Right lobe of liver (tissue), 6 donors: ENCODE measurements around the gene PIGW. TPM values are rescaled to one million over a fixed set of nuclear protein-coding genes. Genes with fewer than 3 reads are reported as not detected.

ENCODE experiments used
- ATAC-seq, 4 donors: fragments of 200-7000 bp; cut with Tn5 transposase; one replicate each; pipeline ENCODE4 v1.9.1; 2020; ENCODE audit warnings: mild to moderate bottlenecking in 4 of 4, moderate library complexity in 4 of 4
- DNase-seq, 3 donors: peaks; one replicate each; pipeline ENCODE4 v3.0.0-alpha.2; 2020
- H3K27ac ChIP-seq, 3 donors: fragments of 200-600 bp; one replicate each; pipeline ENCODE4 v1.8.0; 2022
- H3K27me3 ChIP-seq, 2 donors: fragments of 200-600 bp; one replicate each; pipeline ENCODE4 v1.8.0; 2022
- H3K36me3 ChIP-seq, 4 donors: fragments of 200-600 bp; sonication (generic) in 1 of 4; one replicate each; pipeline versions ENCODE4 v1.5.1 to v1.8.0; 2017 to 2022; ENCODE audit warnings: control low read depth in 1 of 4
- H3K4me1 ChIP-seq, 4 donors: fragments of 200-600 bp; sonication (generic) in 1 of 4; one replicate each; pipeline versions ENCODE4 v1.5.1 to v1.8.0; 2017 to 2022; ENCODE audit warnings: control low read depth in 1 of 4
- H3K4me3 ChIP-seq, 3 donors: fragments of 200-600 bp; one replicate each; pipeline ENCODE4 v1.8.0; 2022
- H3K9me3 ChIP-seq, 4 donors: fragments of 200-600 bp; sonication (generic) in 1 of 4; one replicate each; pipeline versions ENCODE4 v1.5.1 to v1.8.0; 2017 to 2022; ENCODE audit warnings: control low read depth in 1 of 4
- CTCF ChIP-seq, 4 donors: fragments of 200-600 bp in 3 of 4; fragments of 450-650 bp in 1 of 4; IDR thresholded peaks; one replicate each; pipeline versions ENCODE4 v1.5.1 to v1.8.0; 2016 to 2022; ENCODE audit warnings: antibody characterized with exemption in 4 of 4, mild to moderate bottlenecking in 2 of 4
- POLR2A ChIP-seq: fragments of 450-650 bp; IDR thresholded peaks from one replicate; pipeline ENCODE4 v1.6.1; 2017; ENCODE audit warnings: antibody characterized with exemption, mild to moderate bottlenecking
- WGBS: methylation state at CpG from one replicate; pipeline ENCODE4 v1.1.6; 2018; ENCODE audit warnings: low coverage, low lambda C conversion rate; ENCODE audit not compliant: insufficient coverage; ENCODE audit errors: missing lambda C conversion rate; 5-methylcytosine and 5-hydroxymethylcytosine counted together
- intact Hi-C, 2 donors: fragments of 100-400 bp; cut with DNase I; formaldehyde crosslinking; loops; one replicate each; pipeline versions ENCODE4 v1.11.2 to v1.14.1; 2022
- total RNA-seq, 6 experiments: library from RNA; depleted of rRNA in 2 of 6; stranded (reverse); fragments of >200 nt in 2 of 6; fragmentation: NEBNext Ultra II Directional in 3 of 6; extraction: Animal tissue kit (Norgen Biotek cat#: 25700) in 3 of 6; gene quantifications; one replicate each; pipeline versions ENCODE4 v1.1.0 to v1.2.4, GENCODE V29; 2016 to 2023
- donor health status: DM: no; HTN: yes; CAD: no.
- donor health status: DM: no; HTN: no; CAD: no.
- donor health status: DM: no; HTN: no; CAD: no.
- donor health status: DM: no; HTN: yes; CAD: no.
- donor health status: DM: no; HTN: yes; CAD: no.

PIGW gene
- total RNA-seq, 6 experiments from 2014 or later = 3.0 to 6.1 (median 4.1) TPM

- Histone ChIP-seq H3K36me3 (no peaks in the 10 kb centered on the region), H3K27ac (peak within 1 kb of the TSS; percentile 92 to 98 (median 98)), H3K27me3 (no peaks in the 10 kb centered on the region), H3K4me1 (peaks cover 0 to 38% (median 11%) of the 10 kb centered on the region in 4 donors), H3K9me3 (no peaks in the 10 kb centered on the region), H3K4me3 (peak within 1 kb of the TSS; percentile 92 to 98 (median 94))
- no peak for TF ChIP-seq CTCF (IDR thresholded peaks at IDR 0.05)
- peak; percentile 85 for TF ChIP-seq POLR2A
- ATAC-seq (peak; percentile 81 to 83 (median 82)), DNase-seq (peak; percentile 94 to 96 (median 96))
- intact Hi-C loops = loop anchor here in 1 of 2 donors (10.0 kb wide), 1 partner anchor 50 kb away; the partner anchor contains the start of gene DHRS11
- under 1% methylated on average over 27 of the region's 71 CpGs for WGBS
Observed at GRCh38 chr17:36544307-36545076, 9.7 kb downstream of the PIGW start, which contains the start of gene GGNBP2. Gene GGNBP2 (plus strand): TSS chr17:36544919. CDS start chr17:36545725, 806 bp downstream.

DNA sequence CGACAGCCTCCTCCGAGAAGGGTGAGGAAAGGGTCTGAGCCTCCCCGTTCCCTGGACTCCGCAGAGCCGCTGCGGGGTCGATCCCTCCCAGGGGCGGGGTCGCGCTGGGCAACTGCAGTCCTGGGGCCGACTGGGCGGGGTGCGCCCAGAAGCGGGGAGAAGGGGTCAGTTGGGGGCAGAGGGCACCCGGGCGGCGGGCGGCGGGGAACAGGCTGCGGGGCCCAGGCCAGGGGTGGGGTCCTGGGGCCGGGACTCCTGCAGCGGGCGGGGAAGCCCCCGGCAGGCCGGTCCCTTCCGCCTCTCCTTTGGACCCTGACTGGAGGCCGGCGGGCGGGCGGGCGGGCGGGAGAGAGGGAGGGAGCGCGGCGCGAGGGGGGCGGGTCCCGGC, 10.3 kb downstream of the PIGW start:
- Histone ChIP-seq H3K9me3 (no peaks in the 10 kb centered on the region), H3K4me1 (peaks cover 0 to 40% (median 11%) of the 10 kb centered on the region in 4 donors), H3K4me3 (peak overlapping the region; percentile 92 to 98 (median 94)), H3K27me3 (no peaks in the 10 kb centered on the region), H3K27ac (peak overlapping the region; percentile 92 to 98 (median 98)), H3K36me3 (no peaks in the 10 kb centered on the region)
- DNase-seq = peak in 2 of 3 donors; percentile 85 to 95
- 0% methylated on average over 2 of the region's 38 CpGs for WGBS
- peak in 3 of 4 donors; percentile 61 to 71 (median 61) for ATAC-seq
- no peak for TF ChIP-seq POLR2A
- no peak for TF ChIP-seq CTCF (IDR thresholded peaks at IDR 0.05)
- intact Hi-C loops = loop anchor here in 1 of 2 donors (10.0 kb wide), 1 partner anchor 50 kb away; the partner anchor contains the start of gene DHRS11

DNA sequence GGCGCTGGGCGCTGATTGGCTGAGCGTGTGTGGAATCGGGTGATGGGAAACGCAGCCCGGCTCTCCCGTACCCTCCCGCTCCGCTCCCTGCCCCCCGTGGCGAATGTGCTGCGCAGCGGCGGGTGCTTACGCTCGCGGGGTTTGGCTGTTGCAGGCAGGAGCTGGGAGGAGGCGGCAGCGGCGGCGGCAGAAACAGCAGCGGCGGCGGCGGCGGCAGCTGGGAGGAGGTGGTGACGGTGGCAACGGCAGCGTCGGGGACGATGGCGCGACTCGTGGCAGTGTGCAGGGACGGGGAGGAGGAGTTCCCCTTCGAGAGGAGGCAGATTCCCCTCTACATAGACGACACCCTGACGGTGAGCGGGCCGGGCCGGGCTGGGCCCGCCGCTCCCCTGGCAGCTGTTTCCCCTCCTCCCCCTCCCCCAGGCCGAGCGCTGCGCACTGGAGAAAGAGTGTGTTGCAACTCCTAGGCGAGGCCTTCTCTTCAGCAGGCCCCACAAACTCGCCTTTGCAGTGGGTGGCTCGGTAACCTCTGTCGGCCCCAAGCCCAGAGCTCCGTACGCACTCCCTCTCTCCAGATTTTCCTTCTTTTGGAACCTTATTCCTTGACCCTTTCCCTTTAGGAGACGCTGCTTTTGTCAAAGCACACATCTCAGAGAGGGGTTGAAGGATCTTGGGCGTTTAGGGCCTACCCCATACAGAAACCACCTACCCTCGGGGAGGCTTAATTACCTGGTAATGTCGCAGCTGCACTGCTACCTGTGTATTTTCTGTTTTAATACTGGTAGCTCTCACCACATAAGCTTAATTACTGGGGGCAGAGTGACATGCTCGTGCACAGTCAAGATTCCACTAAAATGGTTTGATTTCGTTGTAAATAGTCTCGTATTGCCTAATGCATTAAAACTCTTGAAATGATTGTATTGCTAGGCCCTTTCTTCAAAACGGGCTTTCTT, 11.0 kb downstream of the PIGW start:
- ATAC-seq (peak; percentile 78 to 90 (median 84)), DNase-seq (peak; percentile 80 to 97 (median 97))
- H3K36me3 ChIP-seq = no peaks in the 10 kb centered on the region
- H3K9me3 ChIP-seq = no peaks in the 10 kb centered on the region
- peak overlapping the region; percentile 92 to 98 (median 94) for H3K4me3 ChIP-seq
- intact Hi-C loops = loop anchor here in 1 of 2 donors (10.0 kb wide), 1 partner anchor 49 kb away; the partner anchor contains the start of gene DHRS11
- WGBS = under 1% methylated on average over 14 of the region's 60 CpGs
- TF ChIP-seq POLR2A = peak; percentile 77
- peak in 1 of 4 donors; percentile 3 for TF ChIP-seq CTCF (IDR thresholded peaks at IDR 0.05)
- peak overlapping the region; percentile 92 to 98 (median 98) for H3K27ac ChIP-seq
- no peaks in the 10 kb centered on the region for H3K27me3 ChIP-seq
- peaks cover 0 to 44% (median 11%) of the 10 kb centered on the region in 4 donors for H3K4me1 ChIP-seq
